HG03575 (cell line): ENCODE results near the gene ACAP1.
"Not testable (repeated sequence)": the region's sequence is repeated elsewhere in the genome, so short reads cannot be mapped to it uniquely, and the experiment has no call there.

Source experiments
- ATAC-seq: cut with Tn5 transposase; IDR thresholded peaks from one replicate; pipeline ENCODE4 v1.9.1; 2021; ENCODE audit not compliant: unreplicated experiment, insufficient number of reproducible peaks, low FRiP score; ENCODE audit errors: extremely low read depth

ACAP1 gene

DNA sequence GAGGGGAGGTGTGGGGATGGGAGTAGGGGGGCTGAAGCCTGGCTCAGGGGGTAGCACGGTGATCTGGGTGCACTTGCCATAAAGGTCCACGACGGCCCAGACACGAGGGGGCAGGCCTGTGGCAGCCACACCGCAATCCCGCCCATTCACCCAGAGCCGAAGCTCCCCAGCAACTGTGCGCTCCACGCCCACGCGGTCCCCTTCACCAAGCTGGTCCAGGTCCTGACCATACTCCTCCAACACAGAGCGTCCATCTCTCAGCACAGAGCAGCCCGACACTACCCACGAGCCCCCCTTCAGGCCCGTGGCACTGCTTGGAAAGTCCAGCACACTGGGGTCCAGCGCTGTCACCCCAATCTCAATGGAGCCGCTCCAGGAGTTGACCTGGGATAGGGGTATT lies 8.8 kb upstream of the ACAP1 start:
- no peak for ATAC-seq

GRCh38 chr17:7328009-7328408 lies 8.3 kb upstream of the ACAP1 start:
- ATAC-seq, result no peak

DNA sequence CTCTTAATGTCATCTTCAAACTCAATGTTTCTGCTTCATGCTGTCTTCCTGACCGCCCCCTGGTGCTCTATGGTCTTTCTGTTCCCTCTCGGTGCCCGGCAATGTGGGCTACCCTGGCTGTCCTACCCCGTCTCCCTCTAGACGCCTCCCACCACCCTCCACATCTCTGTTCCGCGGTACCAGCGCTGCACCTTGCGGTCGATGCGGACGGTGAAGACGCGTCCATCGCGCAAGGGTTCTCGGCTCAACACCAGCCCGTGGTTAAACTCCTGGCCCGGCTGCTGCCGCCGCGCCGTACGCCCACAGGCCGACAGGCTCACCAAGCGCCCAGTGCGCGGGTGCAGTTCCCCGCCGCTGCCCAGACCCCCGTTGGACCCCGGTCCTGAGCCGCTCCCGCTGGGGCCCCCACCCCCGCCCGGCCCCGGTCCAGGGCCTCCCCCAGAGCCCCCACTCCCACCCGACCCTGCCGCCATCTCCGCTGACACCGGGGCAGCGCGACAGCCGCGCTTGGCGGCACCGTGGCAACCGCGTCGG lies 7.4 kb upstream of the ACAP1 start, which contains the start of gene NEURL4:
NEURL4 (minus strand) TSS at position 496 of the 534 bp plus-strand sequence; CDS start at position 473, 23 bp downstream.
- no peak for ATAC-seq

DNA sequence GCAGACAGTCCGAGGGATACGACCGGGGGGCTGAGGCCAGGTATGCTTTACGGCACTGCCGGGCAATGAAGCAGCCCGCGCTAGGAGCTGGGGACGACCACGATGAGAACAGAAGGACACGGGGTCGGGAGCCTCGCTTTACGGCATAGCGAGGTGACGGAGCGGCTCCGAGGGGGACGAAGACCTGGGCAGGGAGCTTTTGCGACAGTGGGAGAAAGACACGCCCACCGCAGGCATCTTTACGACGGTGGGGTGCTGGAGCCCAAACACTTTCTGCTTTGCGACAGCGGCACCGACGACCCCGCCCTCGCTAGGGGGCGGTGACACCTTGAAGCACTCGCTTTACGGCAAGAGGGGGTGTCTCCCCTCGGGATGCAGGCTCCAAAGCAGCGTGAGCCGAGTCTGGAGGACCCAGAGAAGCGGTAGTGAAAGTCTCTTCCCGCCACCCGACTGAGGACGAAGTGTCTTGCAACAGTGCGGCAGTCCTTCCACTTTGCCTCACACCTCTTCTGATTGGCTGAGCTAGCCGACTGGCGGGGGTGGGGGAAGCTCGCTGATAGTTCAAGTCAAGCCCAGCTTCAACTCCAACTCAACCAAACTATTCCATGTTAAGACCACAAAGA lies 6.8 kb upstream of the ACAP1 start:
- no peak for ATAC-seq

DNA sequence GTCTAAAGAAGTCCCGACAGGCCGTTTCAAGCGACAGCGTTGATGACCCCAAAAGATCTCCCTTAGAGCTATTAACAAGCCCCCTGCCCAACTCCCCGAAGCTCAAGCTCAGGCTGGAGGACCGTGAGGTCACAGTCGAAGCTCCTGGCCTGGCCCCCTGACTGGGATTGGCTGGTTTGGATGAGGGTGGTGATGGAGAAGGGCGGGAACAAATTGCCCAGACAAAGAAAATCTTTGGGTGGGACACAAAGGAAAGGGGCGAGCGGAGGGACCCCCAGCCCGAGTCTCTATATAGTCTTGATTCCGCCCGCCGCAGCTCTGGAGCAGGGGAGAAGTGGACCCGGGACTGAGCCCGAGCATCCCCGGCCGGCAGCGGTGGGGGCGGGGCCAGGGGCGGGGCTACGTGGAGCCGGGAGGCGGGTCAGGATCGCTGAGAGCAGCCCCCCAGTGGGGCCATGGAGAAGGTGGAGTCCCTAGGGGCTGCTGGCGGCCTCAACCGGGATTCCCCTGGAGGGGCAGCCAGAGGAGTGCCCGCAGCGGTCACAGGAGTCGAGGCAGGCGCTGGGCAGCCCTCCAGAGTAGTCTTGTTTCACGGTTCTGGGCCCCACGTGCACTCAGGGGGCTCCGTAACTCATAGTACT lies 6.2 kb upstream of the ACAP1 start:
- ATAC-seq, result no peak

GRCh38 chr17:7330638-7331015 lies 5.7 kb upstream of the ACAP1 start:
- ATAC-seq, result no peak

DNA sequence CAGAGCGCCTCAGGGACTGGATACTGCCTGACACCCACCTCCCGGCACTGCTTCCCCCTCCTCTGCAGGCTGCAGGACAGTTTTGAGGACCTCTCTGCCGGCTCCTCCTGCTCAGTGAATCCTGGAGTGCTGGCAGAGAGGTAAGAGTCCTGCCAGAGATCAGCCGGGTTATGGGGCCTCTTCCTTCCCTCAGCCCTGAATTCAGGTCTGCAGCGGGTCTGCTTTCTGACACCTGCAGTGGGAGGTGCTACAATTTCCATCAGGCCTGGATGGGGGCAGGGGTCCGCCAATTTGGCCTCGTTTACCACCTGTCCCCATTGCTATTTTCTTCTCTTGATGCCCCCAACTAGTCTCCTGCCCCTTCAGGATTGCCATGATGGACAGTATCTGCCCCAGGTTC lies 4.2 kb upstream of the ACAP1 start:
- no peak for ATAC-seq

DNA sequence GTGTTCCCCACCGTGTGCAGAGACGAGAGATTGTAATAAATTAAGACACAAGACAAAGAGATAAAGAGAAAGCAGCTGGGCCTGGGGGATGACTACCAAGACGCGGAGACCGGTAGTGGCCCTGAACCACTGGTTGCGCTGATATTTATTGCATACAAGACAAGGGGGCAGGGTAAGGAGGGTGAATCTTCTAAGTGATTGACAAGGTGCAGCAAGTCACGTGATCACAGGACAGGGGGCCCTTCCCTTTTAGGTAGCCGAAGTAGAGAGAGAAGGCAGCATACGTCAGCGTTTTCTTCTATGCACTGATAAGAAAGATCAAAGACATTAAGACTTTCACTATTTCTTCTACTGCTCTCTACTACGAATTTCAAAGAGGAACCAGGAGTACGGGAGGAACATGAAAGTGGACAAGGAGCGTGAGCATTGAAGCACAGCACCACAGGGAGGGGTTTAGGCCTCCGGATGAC lies 3.7 kb upstream of the ACAP1 start:
- not testable (repeated sequence) for ATAC-seq

- ATAC-seq, result no peak
These were observed 1.3 kb upstream of the ACAP1 start for GRCh38 chr17:7334938-7335538.

- ATAC-seq, result not testable (repeated sequence)
These were observed 564 bp upstream of the ACAP1 start for GRCh38 chr17:7335765-7336164.

- ATAC-seq, result not testable (repeated sequence)
These were observed 1.3 kb downstream of the ACAP1 start for GRCh38 chr17:7337600-7337999.

DNA sequence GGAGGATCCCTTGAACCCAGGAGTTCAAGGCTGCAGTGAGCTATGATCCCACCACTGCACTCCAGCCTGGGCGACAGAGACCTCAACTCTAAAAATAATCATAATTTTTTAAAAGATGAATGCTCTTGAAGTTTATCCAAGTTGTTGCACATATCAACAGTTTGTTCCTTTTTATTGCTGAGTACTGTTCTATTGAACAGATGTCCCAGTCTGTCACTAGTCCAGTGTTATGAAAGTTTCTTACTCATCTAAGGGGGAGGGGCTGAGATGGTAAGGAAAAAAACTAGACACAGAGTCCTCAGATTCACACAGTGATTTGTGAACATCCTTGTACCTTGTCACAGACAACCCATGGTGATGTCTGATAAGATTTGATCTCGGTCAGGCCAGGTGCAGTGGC lies 3.9 kb downstream of the ACAP1 start:
- no peak for ATAC-seq

DNA sequence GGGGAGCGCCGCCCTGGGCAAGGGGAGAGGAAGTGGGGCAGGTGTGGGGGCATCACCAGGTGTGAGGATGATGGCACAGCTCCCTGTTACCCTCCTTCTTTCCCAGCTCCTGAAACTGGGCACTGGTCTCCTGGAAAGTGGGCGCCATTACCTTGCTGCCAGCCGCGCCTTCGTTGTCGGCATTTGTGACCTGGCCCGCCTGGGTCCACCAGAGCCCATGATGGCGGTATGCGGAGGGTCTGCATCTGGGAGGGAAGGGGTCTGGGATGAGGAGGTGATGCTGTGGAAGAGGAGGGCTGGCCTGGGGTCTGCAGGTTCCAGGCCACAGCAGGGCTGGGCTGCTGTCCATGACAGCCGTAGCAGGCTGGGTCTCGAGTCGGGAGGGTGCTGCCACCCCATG lies 5.5 kb downstream of the ACAP1 start:
- no peak for ATAC-seq

- no peak for ATAC-seq
These were observed 6.9 kb downstream of the ACAP1 start for GRCh38 chr17:7343250-7343649.

DNA sequence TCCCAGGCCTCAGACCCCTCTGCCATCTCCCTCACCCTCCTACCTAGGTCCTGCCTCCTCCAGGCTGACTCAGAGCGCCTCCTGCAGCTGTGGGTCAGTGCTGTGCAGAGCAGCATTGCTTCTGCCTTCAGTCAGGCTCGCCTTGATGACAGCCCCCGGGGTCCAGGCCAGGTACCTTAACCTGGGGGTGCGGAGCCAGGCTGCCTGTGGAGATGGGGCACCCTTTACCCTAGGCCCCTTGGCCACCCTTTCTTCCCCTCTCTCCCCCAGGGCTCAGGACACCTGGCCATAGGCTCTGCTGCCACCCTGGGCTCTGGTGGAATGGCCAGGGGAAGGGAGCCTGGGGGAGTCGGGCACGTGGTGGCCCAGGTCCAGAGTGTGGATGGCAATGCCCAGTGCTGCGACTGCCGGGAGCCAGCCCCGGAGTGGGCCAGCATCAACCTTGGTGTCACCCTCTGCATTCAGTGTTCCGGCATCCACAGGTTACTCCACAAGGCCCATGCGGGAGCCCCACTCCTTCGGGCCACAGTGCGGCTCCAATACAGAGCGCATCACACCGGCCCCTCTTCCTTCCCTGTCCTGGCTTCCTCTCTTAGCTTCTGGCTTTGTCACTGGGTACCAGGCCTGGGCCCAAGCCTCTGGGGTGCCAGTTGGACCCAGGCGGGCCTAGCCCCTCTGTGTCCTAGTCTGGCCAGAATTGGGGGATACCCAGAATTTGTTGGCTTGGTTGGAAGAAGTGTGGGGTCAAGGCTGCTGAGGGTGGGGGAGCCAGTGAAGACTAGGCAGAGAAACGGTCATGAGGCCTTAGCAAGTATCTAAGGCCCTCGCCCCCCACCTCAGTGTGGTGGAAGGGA lies 10.7 kb downstream of the ACAP1 start:
- no peak for ATAC-seq

GRCh38 chr17:7347630-7348477 lies 11.5 kb downstream of the ACAP1 start:
- no peak for ATAC-seq

DNA sequence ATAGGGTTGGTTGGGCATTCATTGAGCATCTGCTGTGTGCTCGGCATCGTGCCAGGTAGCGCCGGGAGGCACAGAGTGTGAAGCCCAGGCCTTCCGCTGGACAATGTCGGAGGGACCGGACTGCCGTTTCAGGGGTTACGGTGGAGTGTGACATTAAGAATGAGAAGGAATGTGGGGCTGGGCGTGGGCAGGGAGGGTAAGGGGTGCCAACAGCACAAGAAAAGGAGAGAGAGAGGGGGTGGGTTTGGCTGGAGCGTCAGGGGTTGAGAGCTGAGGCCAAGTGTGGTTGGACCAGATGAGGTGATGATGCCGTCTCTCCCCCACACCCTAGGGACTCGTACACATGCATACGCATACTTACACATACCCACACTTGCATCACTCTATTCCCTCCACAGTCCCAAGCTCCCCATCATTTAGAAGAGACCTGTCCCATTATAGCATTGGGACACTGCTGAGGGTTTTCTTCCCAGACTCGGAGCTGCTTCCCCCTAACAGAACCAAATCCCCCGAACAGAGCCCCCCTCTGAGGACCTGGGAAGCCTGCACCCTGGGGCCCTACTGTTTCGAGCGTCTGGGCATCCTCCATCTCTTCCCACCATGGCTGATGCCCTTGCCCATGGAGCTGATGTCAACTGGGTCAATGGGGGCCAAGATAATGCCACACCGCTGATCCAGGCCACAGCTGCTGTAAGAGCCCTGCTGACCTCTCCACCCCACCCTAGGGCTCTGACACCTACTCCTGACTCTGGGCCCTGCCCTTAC lies 12.3 kb downstream of the ACAP1 start:
- no peak for ATAC-seq
